ENCODE results near the gene UQCRFS1. TPM values are rescaled to one million over a fixed set of nuclear protein-coding genes. Genes with fewer than 3 reads are reported as not detected.

The UQCRFS1 gene
- total RNA-seq, 2 donors from 2014 or later: 30.3 to 41.3 TPM

- DNase-seq (ENCODE audit: low spot score): no peak
- Histone ChIP-seq H3K36me3 (no peaks in the 10 kb centered on the region), H3K27me3 (replicated peaks; ENCODE audit: insufficient read depth) (no peaks in the 10 kb centered on the region), H3K4me1 (replicated peaks) (no peaks in the 10 kb centered on the region), H3K4me3 (no peak overlapping the region), H3K9me3 (no peaks in the 10 kb centered on the region), H3K27ac (no peak overlapping the region)
- WGBS: 32% methylated on average over 3 of the region's 3 CpGs
- intact Hi-C loops (cut with DNase I): no loop called here
- no peak for TF ChIP-seq CTCF (IDR thresholded peaks at IDR 0.05)
- TF ChIP-seq POLR2A (IDR thresholded peaks at IDR 0.05): no peak
- TF ChIP-seq POLR2AphosphoS5 (IDR thresholded peaks at IDR 0.05): no peak
Observed at GRCh38 chr19:29162694-29163093, 50.3 kb downstream of the UQCRFS1 start.

- no peaks in the 10 kb centered on the region for H3K36me3 ChIP-seq
- intact Hi-C loops (cut with DNase I): no loop called here
- H3K4me1 ChIP-seq (replicated peaks): no peaks in the 10 kb centered on the region
- DNase-seq (ENCODE audit: low spot score): no peak
- H3K9me3 ChIP-seq: no peaks in the 10 kb centered on the region
- TF ChIP-seq POLR2A (IDR thresholded peaks at IDR 0.05): no peak
- no peak for TF ChIP-seq POLR2AphosphoS5 (IDR thresholded peaks at IDR 0.05)
- TF ChIP-seq CTCF (IDR thresholded peaks at IDR 0.05): no peak
- no peak overlapping the region for H3K27ac ChIP-seq
- WGBS: 77% methylated on average over 2 of the region's 2 CpGs
- H3K27me3 ChIP-seq (replicated peaks; ENCODE audit: insufficient read depth): no peaks in the 10 kb centered on the region
- no peak overlapping the region for H3K4me3 ChIP-seq
Observed at GRCh38 chr19:29155683-29156082, 57.3 kb downstream of the UQCRFS1 start.

Small RNA genes lying within 50 kb of the gene (small RNA-seq; reads per million reads assigned to genes)
- 0 reads per million in 2 donors for gene RN7SL340P

All from prostate gland (tissue), 2 donors.